Retinal pigment epithelial cell (primary cell): Measurements from ENCODE around the gene SEMA6C.

Source experiments
- DNase-seq: peaks from one replicate; pipeline ENCODE4 v3.0.0-alpha.2; 2010; ENCODE audit warnings: low read depth
- H3K4me3 ChIP-seq: 2 replicates; pipeline ENCODE4 v1.5.1; 2011; ENCODE audit warnings: mild to moderate bottlenecking, low read length, control low read depth, moderate library complexity
- CTCF ChIP-seq: conservative IDR thresholded peaks from 2 replicates; pipeline ENCODE4 v1.5.1; 2011; ENCODE audit warnings: low read depth, low read length, control low read depth, inconsistent platforms

Gene SEMA6C

GRCh38 chr1:151133018-151133806 is 13.2 kb downstream of the SEMA6C start:
- no peak overlapping the region for H3K4me3 ChIP-seq
- DNase-seq = no peak
- TF ChIP-seq CTCF = no peak

GRCh38 chr1:151132335-151133017 is 14.0 kb downstream of the SEMA6C start:
- H3K4me3 ChIP-seq = no peak overlapping the region
- DNase-seq = no peak
- TF ChIP-seq CTCF = no peak

- TF ChIP-seq CTCF = no peak
- DNase-seq = no peak
- H3K4me3 ChIP-seq = peak overlapping the region; percentile 48
Measured at GRCh38 chr1:151131701-151132334, 14.6 kb downstream of the SEMA6C start.

- no peak for TF ChIP-seq CTCF
- peak overlapping the region; percentile 48 for H3K4me3 ChIP-seq
- DNase-seq = peak; percentile 59
Measured at GRCh38 chr1:151130987-151131586, 15.3 kb downstream of the SEMA6C start.

GRCh38 chr1:151128800-151129199 is 17.6 kb downstream of the SEMA6C start:
- TF ChIP-seq CTCF = no peak
- DNase-seq = no peak
- no peak overlapping the region for H3K4me3 ChIP-seq

GRCh38 chr1:151124763-151125403 is 21.5 kb downstream of the SEMA6C start:
- TF ChIP-seq CTCF = no peak
- DNase-seq = no peak
- no peak overlapping the region for H3K4me3 ChIP-seq
